GM19438 (cell line): ENCODE measurements around the gene ZKSCAN8.

Experiments used
- ATAC-seq: cut with Tn5 transposase; IDR thresholded peaks from one replicate; pipeline ENCODE4 v1.9.1; 2021; ENCODE audit warnings: low read depth; ENCODE audit not compliant: unreplicated experiment

ZKSCAN8 gene

GRCh38 chr6:28137505-28137981, 4.1 kb upstream of the ZKSCAN8 start:
- ATAC-seq, result no peak

GRCh38 chr6:28139860-28140543, 1.7 kb upstream of the ZKSCAN8 start:
- ATAC-seq, result no peak

DNA sequence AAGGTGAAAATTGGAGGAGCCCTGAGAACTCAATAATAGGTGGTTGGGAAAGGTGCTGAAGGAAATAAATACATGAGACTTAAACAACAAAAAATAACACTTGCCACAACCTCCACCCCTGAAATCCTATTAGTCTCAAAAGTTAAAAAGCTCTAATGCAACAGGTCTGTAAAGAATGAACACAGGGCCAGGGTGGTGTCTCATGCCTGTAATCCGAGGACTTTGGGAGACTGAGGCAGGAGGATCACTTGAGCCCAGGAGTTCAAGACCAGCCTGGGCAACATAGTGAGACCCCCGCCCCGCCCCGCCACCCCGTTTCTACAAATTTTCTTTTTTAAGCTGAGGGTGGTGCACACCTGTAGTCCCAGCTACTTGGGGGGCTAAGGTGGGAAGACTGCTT, 1.1 kb upstream of the ZKSCAN8 start:
- no peak for ATAC-seq

- no peak for ATAC-seq
Measured at GRCh38 chr6:28142446-28142845, 763 bp downstream of the ZKSCAN8 start.

DNA sequence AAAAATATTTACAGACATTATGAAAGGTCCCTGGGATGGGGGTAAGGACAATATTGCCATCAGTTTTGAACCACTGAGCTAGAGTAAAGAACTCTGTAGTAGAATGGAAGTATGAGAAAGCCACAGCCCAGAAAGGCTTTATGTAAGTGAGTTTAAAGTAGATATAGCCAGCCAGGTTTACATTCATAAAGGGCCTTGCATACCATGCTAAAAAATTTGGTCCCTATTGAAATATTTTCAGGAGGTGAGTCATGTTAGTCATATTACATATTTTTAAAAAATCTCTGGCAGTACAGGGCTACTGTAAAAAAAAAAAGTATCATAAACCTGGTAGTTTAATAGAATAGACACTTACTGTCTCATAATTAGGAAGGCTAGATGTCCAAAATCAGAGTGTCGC, 3.5 kb downstream of the ZKSCAN8 start:
- no peak for ATAC-seq

GRCh38 chr6:28152531-28152930, 10.8 kb downstream of the ZKSCAN8 start:
- ATAC-seq, result no peak

- ATAC-seq, result no peak
Measured at GRCh38 chr6:28153546-28153945, 11.9 kb downstream of the ZKSCAN8 start.

DNA sequence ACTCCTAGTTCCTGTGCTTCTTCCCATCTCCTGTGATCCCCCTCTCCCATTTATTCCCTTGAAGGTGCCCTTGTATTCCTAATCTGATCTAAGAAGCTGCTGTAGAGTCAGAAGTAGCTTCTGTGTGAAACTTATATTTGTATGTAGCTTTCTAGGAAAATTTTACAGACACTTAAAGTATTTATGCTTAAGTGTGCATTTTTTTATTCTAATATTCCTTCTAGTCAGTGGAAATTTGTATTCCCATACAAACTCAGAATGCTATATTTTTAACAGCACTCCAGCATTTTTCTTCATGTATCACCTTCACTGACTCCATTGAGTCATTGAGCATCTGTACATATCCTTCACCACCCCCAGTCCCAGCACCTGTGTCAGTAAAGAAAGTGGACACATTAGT, 12.7 kb downstream of the ZKSCAN8 start:
- no peak for ATAC-seq

DNA sequence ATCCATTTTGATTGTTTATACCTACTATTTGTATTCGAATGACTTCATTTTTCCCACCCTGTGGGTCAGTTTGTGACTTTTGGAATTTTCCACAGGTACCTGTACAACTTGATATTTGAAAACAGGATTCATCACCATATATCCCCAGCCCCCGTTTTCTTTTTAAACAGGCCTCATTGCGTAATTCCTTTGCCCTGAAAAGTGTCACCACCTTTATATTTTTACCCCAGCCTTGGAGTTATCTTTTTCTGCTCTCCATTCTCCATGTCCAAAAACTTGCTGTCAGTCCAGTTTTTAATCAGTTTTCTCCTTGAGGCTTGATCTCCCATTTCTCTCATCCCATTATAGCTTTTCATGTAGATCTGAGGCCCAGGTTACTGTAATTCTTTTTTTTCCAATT, 16.6 kb downstream of the ZKSCAN8 start:
- ATAC-seq, result no peak

GRCh38 chr6:28159029-28159607, 17.4 kb downstream of the ZKSCAN8 start:
- ATAC-seq, result no peak

DNA sequence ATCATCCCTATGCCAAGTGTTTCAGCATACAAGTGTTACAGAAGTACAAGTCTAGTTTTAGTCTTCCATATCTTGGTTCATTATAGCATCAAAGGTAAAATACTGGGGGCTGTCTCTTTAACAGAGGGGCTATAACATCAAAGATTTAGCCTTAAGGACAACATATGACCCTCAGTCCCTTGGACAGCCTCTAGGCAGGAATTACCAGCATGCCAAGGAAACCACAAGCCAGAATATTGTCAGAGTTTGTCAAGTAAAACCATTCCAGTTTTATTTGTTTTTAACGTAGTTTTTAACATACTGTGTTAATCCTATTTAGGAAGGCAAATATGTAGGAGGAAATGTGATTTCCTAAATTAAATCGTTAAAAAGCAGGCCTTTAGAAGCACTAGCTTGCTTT, 18.6 kb downstream of the ZKSCAN8 start:
- ATAC-seq, result no peak

DNA sequence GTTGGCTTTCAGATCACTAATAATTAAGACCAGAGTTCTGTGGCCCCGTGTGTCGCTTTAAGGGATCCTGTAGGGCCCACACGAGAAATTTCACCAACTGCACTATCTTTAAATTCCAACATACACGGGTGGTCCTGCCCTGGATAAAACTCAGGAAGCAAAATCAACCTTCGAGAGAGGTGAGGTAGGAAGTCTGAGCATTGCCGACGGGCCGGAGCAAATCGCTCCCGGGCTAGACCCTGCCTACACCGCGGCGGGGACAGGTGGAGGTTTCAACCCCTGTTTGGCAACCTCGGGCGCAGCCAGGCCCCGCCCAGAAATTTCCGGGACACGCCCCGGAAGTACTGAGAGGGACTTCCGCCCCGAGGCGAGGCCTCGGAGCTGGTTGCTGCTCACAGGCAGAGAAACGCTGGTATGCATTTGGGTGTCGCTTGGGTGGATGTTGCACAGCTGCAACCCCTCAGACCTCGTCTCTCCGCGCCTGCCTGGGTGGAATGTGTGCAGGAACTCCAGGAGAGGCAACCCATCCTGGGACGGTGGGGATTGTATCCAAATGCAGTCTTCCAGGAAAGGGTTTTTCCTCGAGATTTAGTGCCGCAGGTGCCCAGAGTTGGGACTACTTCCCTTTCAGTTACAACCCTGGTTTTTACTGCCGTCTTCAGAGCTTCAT, 19.9 kb downstream of the ZKSCAN8 start:
- ATAC-seq, result peak; percentile 99

- no peak for ATAC-seq
Measured at GRCh38 chr6:28165563-28165962, 23.9 kb downstream of the ZKSCAN8 start.

GRCh38 chr6:28167068-28167467, 25.4 kb downstream of the ZKSCAN8 start:
- ATAC-seq, result no peak

- no peak for ATAC-seq
Measured at GRCh38 chr6:28167926-28168325, 26.2 kb downstream of the ZKSCAN8 start.

DNA sequence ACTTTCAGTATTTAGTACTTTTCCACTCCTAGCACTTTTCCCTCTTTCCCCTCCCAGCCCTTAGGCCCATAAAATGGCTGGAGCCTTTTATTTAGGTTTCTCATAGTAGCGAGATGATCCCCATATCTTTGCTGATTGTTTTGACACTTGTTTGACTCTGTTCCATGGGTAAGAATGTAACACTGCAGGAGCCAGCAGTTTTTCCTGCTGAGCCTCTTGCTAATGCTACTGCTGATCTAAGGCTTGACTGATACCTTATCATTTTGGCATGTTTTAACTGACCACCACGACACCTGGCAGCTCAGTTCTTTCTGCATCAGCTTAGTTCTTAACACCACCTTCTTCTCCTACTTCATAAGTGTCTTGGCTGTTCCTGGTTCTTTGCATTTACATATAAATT, 29.6 kb downstream of the ZKSCAN8 start:
- ATAC-seq, result no peak

- no peak for ATAC-seq
Measured at GRCh38 chr6:28172006-28172405, 30.3 kb downstream of the ZKSCAN8 start.

DNA sequence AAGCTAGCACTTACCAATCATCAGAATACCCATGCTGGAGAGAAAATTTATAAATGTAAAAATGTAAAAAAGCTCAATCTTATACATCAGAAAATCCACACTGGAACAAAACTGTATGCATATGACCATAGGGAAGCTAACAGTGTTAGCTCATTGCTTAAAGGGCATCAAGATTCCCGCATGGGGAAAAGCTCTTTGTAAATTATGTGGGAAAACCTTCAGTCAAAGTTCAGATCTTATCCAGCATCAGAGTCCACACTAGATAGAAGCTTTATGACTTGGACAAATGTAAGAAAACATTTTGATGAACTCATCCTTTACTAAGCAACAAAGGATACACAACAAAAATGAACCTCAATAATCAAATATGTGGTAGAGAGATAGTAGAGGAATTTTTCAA, 34.7 kb downstream of the ZKSCAN8 start:
- ATAC-seq, result no peak

GRCh38 chr6:28182255-28182654, 40.6 kb downstream of the ZKSCAN8 start:
- no peak for ATAC-seq

GRCh38 chr6:28188111-28188979, 46.7 kb downstream of the ZKSCAN8 start:
- no peak for ATAC-seq

DNA sequence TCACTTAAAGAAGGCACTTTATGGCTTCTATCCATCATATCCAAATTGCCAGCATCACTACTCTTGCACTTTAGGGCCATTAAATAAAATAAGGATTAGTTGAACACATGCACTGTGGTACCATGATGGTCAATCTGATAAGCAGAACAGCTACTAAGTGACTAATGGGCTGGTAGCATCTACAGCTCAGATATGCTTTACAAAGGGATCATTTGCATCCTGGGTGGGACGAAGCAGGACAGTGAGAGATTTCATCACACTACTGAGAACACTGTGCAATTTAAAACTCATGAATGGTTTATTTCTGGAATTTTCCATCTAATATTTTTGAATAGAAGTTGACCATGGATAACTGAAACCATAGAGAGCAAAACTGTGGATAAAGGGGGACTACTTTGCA, 58.3 kb downstream of the ZKSCAN8 start:
- ATAC-seq, result no peak
